ENCODE results near the gene NUP62.

NUP62 gene

DNA sequence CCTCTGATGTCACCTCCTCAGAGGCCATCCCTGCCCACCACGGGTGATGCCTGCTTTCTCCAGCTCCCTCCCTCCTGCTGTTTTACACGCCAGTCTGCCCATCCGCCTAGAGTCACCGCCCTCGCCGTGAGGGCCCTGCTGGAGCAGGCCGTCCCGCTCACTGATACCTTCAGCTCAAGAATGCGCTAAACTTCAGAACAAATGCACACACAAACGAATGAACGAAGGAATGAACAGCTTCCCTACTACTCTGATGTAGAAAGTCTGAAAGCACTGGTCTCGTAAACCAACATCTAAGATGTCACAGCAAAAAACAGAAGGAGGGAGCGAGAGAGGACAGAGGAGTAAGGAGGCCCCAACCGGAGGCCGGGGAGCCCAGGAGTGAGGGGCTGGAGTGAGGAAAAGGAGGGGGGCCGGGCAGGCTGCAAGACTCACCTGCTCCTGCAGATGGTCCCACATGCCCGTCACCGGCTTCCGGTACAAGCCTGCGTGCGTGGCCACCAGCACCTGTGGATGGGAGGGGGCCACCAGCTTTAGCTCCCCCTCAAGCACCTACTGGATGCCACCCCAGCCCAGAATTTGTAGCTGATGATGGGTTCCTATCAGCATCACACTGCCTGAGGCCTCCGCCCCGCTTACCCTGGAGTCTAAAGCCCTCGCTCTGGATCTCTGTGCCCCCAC lies 65.9 kb downstream of the NUP62 start:
- no peak for DNase-seq

DNA sequence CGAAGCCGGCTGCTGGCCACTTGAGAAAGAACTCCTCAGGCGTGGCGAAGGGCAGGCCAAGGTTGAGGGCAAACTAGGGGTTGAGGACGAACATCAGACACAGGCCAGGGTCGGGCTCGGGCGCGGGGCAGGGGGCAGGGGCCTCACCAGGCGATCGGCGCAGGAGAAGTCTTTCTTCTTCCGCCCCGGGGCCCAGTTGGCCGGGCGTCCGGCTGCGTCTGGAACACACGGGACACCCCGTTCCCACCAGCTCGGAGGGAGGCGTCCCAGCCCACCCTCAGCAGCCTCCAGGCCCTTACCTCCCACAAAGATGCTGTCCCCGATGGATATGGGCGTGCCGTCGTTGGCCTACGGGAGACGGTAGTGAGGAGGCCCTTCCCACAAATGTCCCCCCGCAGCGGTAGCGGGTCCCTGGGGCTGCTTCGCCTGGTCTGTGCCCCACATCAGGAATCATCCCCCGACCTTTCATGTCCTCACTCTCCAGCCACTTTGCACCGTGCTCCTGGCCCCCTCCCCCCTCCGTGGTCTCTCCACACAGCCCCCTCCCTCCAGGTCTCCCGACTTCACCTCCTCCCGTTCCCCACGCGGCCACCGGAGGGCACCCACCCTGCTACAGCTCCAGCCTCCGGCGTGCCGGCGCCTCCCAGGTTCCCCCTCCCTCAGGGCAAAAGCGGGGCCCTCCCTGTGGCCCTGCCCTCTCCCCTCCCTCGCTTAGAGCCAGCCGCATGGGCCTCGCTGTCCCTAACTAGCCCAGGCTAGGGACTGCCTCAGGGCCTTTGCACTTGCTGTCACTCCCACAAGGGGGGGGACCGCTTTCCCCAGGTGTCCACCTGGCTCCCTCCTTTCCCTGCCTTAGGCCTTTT lies 66.7 kb downstream of the NUP62 start:
- DNase-seq: no peak

GRCh38 chr19:49861541-49862378 lies 67.5 kb downstream of the NUP62 start:
- DNase-seq: no peak

DNA sequence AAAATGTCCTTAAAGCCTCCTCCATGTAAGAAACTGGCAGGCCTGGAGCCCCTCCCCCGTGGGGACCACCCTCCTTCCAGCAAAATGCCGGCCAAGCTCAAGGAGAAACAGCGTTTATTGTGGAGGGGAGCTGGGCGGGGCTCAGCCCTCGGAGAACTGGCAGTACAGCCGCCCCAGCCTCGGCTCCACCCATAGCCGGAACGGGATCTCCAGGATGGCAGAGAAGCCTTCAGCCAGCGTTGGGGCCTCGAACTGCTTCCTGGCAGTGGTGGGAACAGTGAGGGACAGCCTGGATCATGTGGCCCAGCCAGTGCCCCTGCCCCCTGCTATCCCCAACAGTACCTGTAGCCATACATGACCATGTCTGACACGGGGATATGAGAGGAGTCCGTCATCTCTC lies 68.2 kb downstream of the NUP62 start:
- no peak for DNase-seq

GRCh38 chr19:49860336-49861102 lies 68.8 kb downstream of the NUP62 start:
- no peak for DNase-seq

DNA sequence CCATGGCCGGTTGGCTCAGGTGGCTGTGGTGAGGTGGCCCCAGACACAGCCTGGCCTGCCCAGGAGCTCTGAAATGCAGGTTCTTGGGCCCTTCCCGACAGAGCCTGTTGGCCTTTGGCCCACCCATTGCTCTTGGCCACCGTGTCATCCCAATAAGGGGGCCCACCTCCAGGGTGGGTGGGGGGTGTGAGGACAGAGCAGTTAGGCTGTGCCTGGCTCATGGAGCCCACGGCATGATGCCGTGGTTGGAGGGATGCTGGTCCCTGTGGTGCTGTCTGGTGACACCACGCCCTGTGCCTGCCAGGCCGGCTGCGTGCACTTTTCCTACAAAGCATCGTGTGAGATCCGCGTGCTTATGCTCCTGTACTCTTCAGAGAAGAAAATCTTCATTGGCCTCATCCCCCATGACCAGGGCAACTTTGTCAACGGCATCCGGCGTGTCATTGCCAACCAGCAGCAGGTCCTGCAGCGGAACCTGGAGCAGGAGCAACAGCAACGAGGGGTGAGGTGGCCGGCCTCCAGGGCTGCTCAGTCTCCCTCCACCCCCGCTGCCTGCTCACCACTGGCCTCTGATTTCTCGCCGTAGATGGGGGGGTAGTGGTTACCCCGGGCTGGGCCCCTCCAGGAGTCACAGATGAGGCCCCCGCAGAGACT lies 69.5 kb downstream of the NUP62 start:
- DNase-seq: no peak

DNA sequence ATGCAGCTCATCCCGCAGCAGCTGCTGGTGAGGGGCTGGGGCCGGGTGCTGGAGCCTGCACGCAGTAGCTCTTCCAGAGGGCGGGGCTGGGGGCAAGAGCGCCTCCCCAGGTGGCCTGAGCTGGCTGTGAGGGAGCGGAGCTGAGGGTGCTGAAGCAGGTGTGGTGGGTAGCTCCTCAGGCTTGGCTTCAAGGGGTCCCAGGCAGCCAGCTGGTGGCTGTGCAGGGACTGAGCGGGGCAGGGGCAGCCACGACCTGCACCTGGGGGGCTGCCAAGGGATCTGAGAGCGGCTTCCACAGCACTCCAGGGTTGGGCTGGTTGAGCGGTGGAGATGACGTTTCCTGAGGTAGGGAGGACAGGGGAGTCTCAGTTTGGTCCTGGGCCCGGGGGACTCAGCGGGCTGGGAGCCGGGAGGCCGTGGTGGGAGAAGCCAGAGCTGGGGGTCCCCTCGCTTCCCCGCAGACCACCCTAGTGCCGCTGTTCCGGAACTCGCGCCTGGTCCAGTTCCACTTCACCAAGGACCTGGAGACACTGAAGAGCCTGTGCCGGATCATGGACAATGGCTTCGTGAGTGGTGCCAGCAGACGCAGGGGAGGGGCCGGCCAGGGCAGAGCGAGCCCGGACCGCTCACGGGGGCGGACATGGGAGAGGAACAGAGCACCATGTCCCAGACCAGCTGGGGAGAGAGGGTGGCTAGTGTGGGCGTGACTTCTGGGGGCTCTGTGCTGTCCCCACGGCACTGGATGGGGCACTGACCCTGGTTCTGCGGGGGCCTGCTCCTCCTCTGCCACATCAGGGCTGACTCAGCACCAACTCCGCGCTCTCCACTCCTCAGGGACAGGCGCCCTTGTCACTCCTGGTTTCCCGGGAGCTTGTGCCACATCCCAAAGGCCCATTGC lies 71.0 kb downstream of the NUP62 start:
- DNase-seq: no peak

GRCh38 chr19:49857838-49858087 lies 71.5 kb downstream of the NUP62 start:
- no peak for DNase-seq

DNA sequence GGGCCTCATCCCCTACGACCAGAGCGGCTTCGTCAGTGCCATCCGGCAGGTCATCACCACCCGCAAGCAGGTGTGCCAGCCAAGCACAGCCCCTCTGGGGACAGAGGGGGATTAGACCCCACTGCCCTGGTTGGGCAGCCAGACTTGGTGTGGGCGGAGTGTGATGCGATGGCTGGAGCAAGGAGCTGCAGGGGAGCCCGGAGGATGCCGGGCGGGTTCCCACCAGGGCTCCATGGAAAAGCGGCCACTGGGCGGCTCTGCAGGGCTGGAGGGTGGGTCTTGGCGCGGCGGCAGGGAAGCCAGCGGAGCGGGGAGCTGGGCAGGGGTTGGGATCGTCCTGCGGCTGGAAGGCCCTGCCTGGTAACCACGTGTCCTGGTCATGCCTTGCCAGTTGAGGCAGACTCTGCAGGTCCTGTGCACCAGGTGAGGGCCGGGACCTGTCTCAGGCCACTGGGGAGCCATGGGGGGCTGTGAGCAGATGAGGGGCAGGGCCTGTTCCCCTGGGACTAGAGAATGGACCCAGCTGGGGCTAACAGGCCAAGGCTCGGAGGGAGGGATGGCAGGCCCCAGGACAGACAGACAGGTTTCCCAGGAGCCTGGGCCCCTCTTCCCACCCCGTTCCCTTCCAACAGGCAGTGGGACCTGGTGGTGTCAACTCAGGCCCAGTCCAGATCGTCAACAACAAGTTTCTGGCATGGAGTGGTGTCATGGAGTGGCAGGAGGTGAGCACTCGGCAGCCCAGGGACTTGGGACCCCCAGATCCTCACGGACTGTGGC lies 72.1 kb downstream of the NUP62 start:
- no peak for DNase-seq

Data from T-helper 9 cell (primary cell).